MCF 10A (cell line): ENCODE data around the gene METTL16. TPM values are rescaled to one million over a fixed set of nuclear protein-coding genes. Genes with fewer than 3 reads are reported as not detected.

Experiments used
- BruUV-seq: library from RNA; stranded (reverse); fragments of 400-500 nt; replicated peaks from 2 replicates; lab custom pipeline; 2021; lab: Mats Ljungman, UMichigan
- CTCF ChIA-PET: fragments of 300-600 bp; sonication (Branson Sonifier 250); formaldehyde crosslinking; extraction: SDS; loops from one replicate; lab custom pipeline; 2021; ENCODE audit warnings: antibody characterized with exemption, inconsistent platforms; lab: Yijun Ruan, JAX
- POLR2A ChIA-PET: fragments of 300-600, 350-650 bp; sonication (Branson Sonifier 250); formaldehyde crosslinking; extraction: SDS; loops from one replicate; lab custom pipeline; 2020; ENCODE audit warnings: antibody characterized with exemption, inconsistent platforms; lab: Yijun Ruan, JAX
- DNase-seq: peaks from one replicate; pipeline ENCODE4 v3.0.0-alpha.2; 2018; ENCODE audit not compliant: unreplicated experiment
- H3K27ac Mint-ChIP-seq: one replicate; pipeline ENCODE4 v1.8.0; 2022; ENCODE audit warnings: mild to moderate bottlenecking, low read depth, mixed read lengths; ENCODE audit not compliant: unreplicated experiment
- H3K27me3 Mint-ChIP-seq: one replicate; pipeline ENCODE4 v1.8.0; 2022; ENCODE audit warnings: mixed read lengths; ENCODE audit not compliant: insufficient read depth, unreplicated experiment
- H3K36me3 Mint-ChIP-seq: one replicate; pipeline ENCODE4 v1.8.0; 2022; ENCODE audit warnings: mild to moderate bottlenecking, moderate library complexity, mixed read lengths; ENCODE audit not compliant: insufficient read depth, unreplicated experiment
- H3K4me1 Mint-ChIP-seq: one replicate; pipeline ENCODE4 v1.8.0; 2022; ENCODE audit warnings: mixed read lengths; ENCODE audit not compliant: insufficient read depth, unreplicated experiment
- H3K4me3 Mint-ChIP-seq: one replicate; pipeline ENCODE4 v1.8.0; 2022; ENCODE audit warnings: mild to moderate bottlenecking, moderate library complexity, mixed read lengths; ENCODE audit not compliant: unreplicated experiment
- H3K9me3 Mint-ChIP-seq: one replicate; pipeline ENCODE4 v1.8.0; 2022; ENCODE audit warnings: mixed read lengths; ENCODE audit not compliant: unreplicated experiment
- CTCF ChIP-seq: fragments of 200-600 bp; IDR thresholded peaks from one replicate; pipeline ENCODE4 v1.8.0; 2022; ENCODE audit warnings: antibody characterized with exemption, mild to moderate bottlenecking; ENCODE audit not compliant: unreplicated experiment
- intact Hi-C: fragments of 100-400 bp; cut with micrococcal nuclease; formaldehyde crosslinking; loops from 2 replicates; pipeline ENCODE4 v1.14.1; 2022
- total RNA-seq: library from RNA; stranded (reverse); gene quantifications from 2 replicates; pipeline ENCODE4 v1.2.3, GENCODE V29; 2022

Gene METTL16
- total RNA-seq, 1 experiment from 2014 or later = 41.4 TPM

- Mint-ChIP-seq H3K4me3 (no peak overlapping the region), H3K9me3 (no peaks in the 10 kb centered on the region), H3K4me1 (peaks cover 12% of the 10 kb centered on the region), H3K36me3 (peaks cover 39% of the 10 kb centered on the region), H3K27me3 (no peaks in the 10 kb centered on the region), H3K27ac (no peak overlapping the region)
- ChIA-PET POLR2A (interaction anchor here (0.7 to 5.2 kb wide), 2 partner anchors 15 to 30 kb away, joined by 4 to 77 read pairs; no protein-coding TSS in a partner anchor), CTCF (no interaction called here)
- intact Hi-C loops = no loop called here
- no peak for DNase-seq
- no peak for TF ChIP-seq CTCF
- BruUV-seq = no TSS peak
These were observed 121.4 kb downstream of the METTL16 start for GRCh38 chr17:2390199-2390836.

GRCh38 chr17:2388683-2389055 lies 123.0 kb downstream of the METTL16 start:
- no peak for DNase-seq
- CTCF ChIA-PET = interaction anchor here (13.6 kb wide), 1 partner anchor 24 kb away, joined by 309 read pairs; no protein-coding TSS in a partner anchor
- POLR2A ChIA-PET = interaction anchor here (0.8 to 1.0 kb wide), 2 partner anchors 11 to 127 kb away, joined by 3 read pairs; no protein-coding TSS in a partner anchor

GRCh38 chr17:2388020-2388682 lies 123.5 kb downstream of the METTL16 start:
- no peak for DNase-seq
- Mint-ChIP-seq H3K4me1 (peaks cover 12% of the 10 kb centered on the region), H3K9me3 (no peaks in the 10 kb centered on the region), H3K27ac (no peak overlapping the region), H3K27me3 (no peaks in the 10 kb centered on the region), H3K4me3 (no peak overlapping the region), H3K36me3 (peaks cover 58% of the 10 kb centered on the region)
- CTCF ChIA-PET = interaction anchor here (13.6 kb wide), 1 partner anchor 25 kb away, joined by 309 read pairs; no protein-coding TSS in a partner anchor
- intact Hi-C loops = no loop called here
- no peak for TF ChIP-seq CTCF
- BruUV-seq = no TSS peak
- POLR2A ChIA-PET = interaction anchor here (0.8 to 1.0 kb wide), 2 partner anchors 11 to 126 kb away, joined by 3 read pairs; no protein-coding TSS in a partner anchor

More at GRCh38 chr17:2388683-2389055, 123.0 kb downstream of the METTL16 start:
- Mint-ChIP-seq H3K9me3 (no peaks in the 10 kb centered on the region), H3K4me3 (no peak overlapping the region), H3K4me1 (peaks cover 12% of the 10 kb centered on the region), H3K27me3 (no peaks in the 10 kb centered on the region), H3K27ac (no peak overlapping the region), H3K36me3 (peaks cover 56% of the 10 kb centered on the region)
- no TSS peak for BruUV-seq
- no peak for TF ChIP-seq CTCF
- intact Hi-C loops = no loop called here
